ENCODE data around the gene C1orf35. TPM values are rescaled to one million over a fixed set of nuclear protein-coding genes. Genes with fewer than 3 reads are reported as not detected.

C1orf35 gene
- total and polyA plus RNA-seq, 9 of the 15 experiments (the other 6 are each of a cell fraction or from before 2014, with no cell fraction given) = 3.2 to 48.7 (median 12.5) TPM

DNA sequence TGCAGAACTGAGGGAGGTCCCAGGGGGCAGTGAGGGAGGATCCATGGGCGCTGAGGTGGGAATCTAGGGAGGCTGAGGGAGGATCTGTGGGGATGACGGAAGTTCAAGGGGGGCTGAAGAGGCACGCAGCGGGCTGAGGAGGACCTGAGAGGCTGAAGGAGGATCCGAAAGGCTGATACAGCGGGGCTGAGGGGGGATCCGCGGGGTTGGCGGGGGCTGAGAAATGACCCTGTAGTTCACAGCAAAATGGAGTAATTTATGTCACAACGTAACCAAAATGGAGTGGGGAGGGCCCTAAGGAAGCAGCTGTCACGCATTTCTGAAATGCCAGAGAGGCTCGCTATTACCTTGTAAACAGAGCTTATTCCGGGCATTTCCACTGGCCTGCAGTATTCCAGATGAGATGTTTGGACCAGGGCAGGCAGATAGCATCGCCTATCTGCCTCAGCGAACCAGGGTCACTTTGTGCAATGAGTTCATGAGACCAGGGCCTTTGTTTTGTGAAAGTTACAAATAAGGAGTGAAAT is 6.9 kb upstream of the C1orf35 start (continued):
- TF ChIP-seq, protein P1, sequence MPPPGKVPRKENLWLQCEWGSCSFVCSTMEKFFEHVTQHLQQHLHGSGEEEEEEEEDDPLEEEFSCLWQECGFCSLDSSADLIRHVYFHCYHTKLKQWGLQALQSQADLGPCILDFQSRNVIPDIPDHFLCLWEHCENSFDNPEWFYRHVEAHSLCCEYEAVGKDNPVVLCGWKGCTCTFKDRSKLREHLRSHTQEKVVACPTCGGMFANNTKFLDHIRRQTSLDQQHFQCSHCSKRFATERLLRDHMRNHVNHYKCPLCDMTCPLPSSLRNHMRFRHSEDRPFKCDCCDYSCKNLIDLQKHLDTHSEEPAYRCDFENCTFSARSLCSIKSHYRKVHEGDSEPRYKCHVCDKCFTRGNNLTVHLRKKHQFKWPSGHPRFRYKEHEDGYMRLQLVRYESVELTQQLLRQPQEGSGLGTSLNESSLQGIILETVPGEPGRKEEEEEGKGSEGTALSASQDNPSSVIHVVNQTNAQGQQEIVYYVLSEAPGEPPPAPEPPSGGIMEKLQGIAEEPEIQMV (tag; conservative IDR thresholded peaks at IDR 0.05; ENCODE audit: low read depth) = peak; percentile 59
- TF ChIP-seq, protein P2, sequence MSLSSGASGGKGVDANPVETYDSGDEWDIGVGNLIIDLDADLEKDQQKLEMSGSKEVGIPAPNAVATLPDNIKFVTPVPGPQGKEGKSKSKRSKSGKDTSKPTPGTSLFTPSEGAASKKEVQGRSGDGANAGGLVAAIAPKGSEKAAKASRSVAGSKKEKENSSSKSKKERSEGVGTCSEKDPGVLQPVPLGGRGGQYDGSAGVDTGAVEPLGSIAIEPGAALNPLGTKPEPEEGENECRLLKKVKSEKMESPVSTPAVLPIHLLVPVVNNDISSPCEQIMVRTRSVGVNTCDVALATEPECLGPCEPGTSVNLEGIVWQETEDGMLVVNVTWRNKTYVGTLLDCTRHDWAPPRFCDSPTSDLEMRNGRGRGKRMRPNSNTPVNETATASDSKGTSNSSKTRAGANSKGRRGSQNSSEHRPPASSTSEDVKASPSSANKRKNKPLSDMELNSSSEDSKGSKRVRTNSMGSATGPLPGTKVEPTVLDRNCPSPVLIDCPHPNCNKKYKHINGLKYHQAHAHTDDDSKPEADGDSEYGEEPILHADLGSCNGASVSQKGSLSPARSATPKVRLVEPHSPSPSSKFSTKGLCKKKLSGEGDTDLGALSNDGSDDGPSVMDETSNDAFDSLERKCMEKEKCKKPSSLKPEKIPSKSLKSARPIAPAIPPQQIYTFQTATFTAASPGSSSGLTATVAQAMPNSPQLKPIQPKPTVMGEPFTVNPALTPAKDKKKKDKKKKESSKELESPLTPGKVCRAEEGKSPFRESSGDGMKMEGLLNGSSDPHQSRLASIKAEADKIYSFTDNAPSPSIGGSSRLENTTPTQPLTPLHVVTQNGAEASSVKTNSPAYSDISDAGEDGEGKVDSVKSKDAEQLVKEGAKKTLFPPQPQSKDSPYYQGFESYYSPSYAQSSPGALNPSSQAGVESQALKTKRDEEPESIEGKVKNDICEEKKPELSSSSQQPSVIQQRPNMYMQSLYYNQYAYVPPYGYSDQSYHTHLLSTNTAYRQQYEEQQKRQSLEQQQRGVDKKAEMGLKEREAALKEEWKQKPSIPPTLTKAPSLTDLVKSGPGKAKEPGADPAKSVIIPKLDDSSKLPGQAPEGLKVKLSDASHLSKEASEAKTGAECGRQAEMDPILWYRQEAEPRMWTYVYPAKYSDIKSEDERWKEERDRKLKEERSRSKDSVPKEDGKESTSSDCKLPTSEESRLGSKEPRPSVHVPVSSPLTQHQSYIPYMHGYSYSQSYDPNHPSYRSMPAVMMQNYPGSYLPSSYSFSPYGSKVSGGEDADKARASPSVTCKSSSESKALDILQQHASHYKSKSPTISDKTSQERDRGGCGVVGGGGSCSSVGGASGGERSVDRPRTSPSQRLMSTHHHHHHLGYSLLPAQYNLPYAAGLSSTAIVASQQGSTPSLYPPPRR (CRISPR knock-in tag; IDR thresholded peaks at IDR 0.05; ENCODE audit: borderline replicate concordance) = no peak
- TF ChIP-seq ZNF232 (CRISPR knock-in tag; IDR thresholded peaks at IDR 0.05) (0 out of 2 replicates have a peak, but pooled peaks have one; percentile 25), ZNF239 (CRISPR knock-in tag; IDR thresholded peaks at IDR 0.05) (no peak), PCBP2 (IDR thresholded peaks at IDR 0.05; ENCODE audit: low read depth, low read length, poor library complexity, severe bottlenecking) (no peak), LEF1 (IDR thresholded peaks at IDR 0.05) (no peak), RBM17 (IDR thresholded peaks at IDR 0.05; ENCODE audit: borderline replicate concordance, low read depth, low read length) (no peak), GABPB1 (CRISPR knock-in tag; IDR thresholded peaks at IDR 0.05) (no peak)
- TF ChIP-seq, protein P3, sequence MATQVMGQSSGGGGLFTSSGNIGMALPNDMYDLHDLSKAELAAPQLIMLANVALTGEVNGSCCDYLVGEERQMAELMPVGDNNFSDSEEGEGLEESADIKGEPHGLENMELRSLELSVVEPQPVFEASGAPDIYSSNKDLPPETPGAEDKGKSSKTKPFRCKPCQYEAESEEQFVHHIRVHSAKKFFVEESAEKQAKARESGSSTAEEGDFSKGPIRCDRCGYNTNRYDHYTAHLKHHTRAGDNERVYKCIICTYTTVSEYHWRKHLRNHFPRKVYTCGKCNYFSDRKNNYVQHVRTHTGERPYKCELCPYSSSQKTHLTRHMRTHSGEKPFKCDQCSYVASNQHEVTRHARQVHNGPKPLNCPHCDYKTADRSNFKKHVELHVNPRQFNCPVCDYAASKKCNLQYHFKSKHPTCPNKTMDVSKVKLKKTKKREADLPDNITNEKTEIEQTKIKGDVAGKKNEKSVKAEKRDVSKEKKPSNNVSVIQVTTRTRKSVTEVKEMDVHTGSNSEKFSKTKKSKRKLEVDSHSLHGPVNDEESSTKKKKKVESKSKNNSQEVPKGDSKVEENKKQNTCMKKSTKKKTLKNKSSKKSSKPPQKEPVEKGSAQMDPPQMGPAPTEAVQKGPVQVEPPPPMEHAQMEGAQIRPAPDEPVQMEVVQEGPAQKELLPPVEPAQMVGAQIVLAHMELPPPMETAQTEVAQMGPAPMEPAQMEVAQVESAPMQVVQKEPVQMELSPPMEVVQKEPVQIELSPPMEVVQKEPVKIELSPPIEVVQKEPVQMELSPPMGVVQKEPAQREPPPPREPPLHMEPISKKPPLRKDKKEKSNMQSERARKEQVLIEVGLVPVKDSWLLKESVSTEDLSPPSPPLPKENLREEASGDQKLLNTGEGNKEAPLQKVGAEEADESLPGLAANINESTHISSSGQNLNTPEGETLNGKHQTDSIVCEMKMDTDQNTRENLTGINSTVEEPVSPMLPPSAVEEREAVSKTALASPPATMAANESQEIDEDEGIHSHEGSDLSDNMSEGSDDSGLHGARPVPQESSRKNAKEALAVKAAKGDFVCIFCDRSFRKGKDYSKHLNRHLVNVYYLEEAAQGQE (IDR thresholded peaks at IDR 0.05; ENCODE audit: borderline replicate concordance) = no peak
- TF ChIP-seq, protein P3 (CRISPR knock-in tag; IDR thresholded peaks at IDR 0.05; ENCODE audit: low read depth) = no peak
- TF ChIP-seq, protein P4, sequence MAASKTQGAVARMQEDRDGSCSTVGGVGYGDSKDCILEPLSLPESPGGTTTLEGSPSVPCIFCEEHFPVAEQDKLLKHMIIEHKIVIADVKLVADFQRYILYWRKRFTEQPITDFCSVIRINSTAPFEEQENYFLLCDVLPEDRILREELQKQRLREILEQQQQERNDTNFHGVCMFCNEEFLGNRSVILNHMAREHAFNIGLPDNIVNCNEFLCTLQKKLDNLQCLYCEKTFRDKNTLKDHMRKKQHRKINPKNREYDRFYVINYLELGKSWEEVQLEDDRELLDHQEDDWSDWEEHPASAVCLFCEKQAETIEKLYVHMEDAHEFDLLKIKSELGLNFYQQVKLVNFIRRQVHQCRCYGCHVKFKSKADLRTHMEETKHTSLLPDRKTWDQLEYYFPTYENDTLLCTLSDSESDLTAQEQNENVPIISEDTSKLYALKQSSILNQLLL (CRISPR knock-in tag; IDR thresholded peaks at IDR 0.05; ENCODE audit: borderline replicate concordance) = no peak
